Tibial nerve (tissue), 4 donors: Measurements from ENCODE around the gene PPOX. TPM values are rescaled to one million over a fixed set of nuclear protein-coding genes. Genes with fewer than 3 reads are reported as not detected.

Source experiments
- DNase-seq, 2 donors: peaks; one replicate each; pipeline ENCODE4 v3.0.0-alpha.2; 2019; ENCODE audit warnings: low spot score in 2 of 2
- H3K27ac ChIP-seq, 4 donors: fragments of 200-600 bp; sonication (generic) in 3 of 4; one replicate each; pipeline ENCODE4 v1.5.1; 2017 to 2019; ENCODE audit warnings: mild to moderate bottlenecking in 1 of 4
- H3K27me3 ChIP-seq, 2 donors: fragments of 200-600 bp; sonication (generic) in 1 of 2; one replicate each; pipeline versions ENCODE4 v1.5.1 to v1.6.0; 2017 to 2019
- H3K36me3 ChIP-seq, 3 donors: fragments of 200-600 bp; sonication (generic); one replicate each; pipeline ENCODE4 v1.5.1; 2018 to 2019
- H3K4me1 ChIP-seq, 4 donors: fragments of 200-600 bp; sonication (generic) in 3 of 4; one replicate each; pipeline ENCODE4 v1.5.1; 2017 to 2019
- H3K4me3 ChIP-seq, 4 donors: fragments of 200-600 bp; sonication (generic) in 3 of 4; one replicate each; pipeline ENCODE4 v1.5.1; 2017 to 2019; ENCODE audit warnings: mild to moderate bottlenecking in 1 of 4, moderate library complexity in 1 of 4
- H3K9me3 ChIP-seq, 4 donors: fragments of 200-600 bp; sonication (generic) in 3 of 4; one replicate each; pipeline ENCODE4 v1.5.1; 2017 to 2019
- CTCF ChIP-seq, 5 experiments: fragments of 200-600 bp in 3 of 5; fragments of 450-650 bp in 2 of 5; sonication (generic) in 3 of 5; IDR thresholded peaks; one replicate each; pipeline ENCODE4 v1.5.1; 2016 to 2019; ENCODE audit warnings: antibody characterized with exemption in 5 of 5, mild to moderate bottlenecking in 3 of 5, moderate library complexity in 2 of 5
- EP300 ChIP-seq, 2 donors: sonication (generic); formaldehyde crosslinking; IDR thresholded peaks; one replicate each; pipeline ENCODE4 v1.6.1; 2017; ENCODE audit warnings: antibody characterized with exemption in 2 of 2, mild to moderate bottlenecking in 1 of 2
- POLR2A ChIP-seq, 2 donors: fragments of 450-650 bp; IDR thresholded peaks; one replicate each; pipeline ENCODE4 v1.6.1; 2017; ENCODE audit warnings: antibody characterized with exemption in 2 of 2, mild to moderate bottlenecking in 2 of 2, moderate library complexity in 2 of 2
- WGBS, 2 donors: methylation state at CpG; one replicate each; pipeline ENCODE4 v1.1.5; 2018; 5-methylcytosine and 5-hydroxymethylcytosine counted together
- total RNA-seq, 4 donors: library from RNA; depleted of rRNA; stranded (reverse); fragments of >200 nt; gene quantifications; one replicate each; pipeline ENCODE4 v1.1.0, GENCODE V29; 2016

The PPOX gene
- total RNA-seq, 4 donors from 2014 or later: 25.6 to 39.3 (median 26.5) TPM

GRCh38 chr1:161191971-161192370 lies 25.7 kb downstream of the PPOX start:
- no peaks in the 10 kb centered on the region for H3K9me3 ChIP-seq
- H3K4me3 ChIP-seq: no peak overlapping the region
- H3K27ac ChIP-seq: no peak overlapping the region
- no peak for DNase-seq
- H3K4me1 ChIP-seq: peaks cover 4 to 55% (median 35%) of the 10 kb centered on the region in 4 donors
- WGBS, 2 donors: 74 to 80% methylated on average over 8 of the region's 8 CpGs
- H3K36me3 ChIP-seq: peaks cover 0 to 17% (median 0%) of the 10 kb centered on the region in 3 donors
- H3K27me3 ChIP-seq: no peaks in the 10 kb centered on the region
- TF ChIP-seq CTCF (IDR thresholded peaks at IDR 0.05) (no peak), EP300 (IDR thresholded peaks at IDR 0.05) (no peak), POLR2A (IDR thresholded peaks at IDR 0.05) (no peak)

GRCh38 chr1:161192476-161193465 lies 26.5 kb downstream of the PPOX start:
- TF ChIP-seq EP300 (IDR thresholded peaks at IDR 0.05) (peak in 1 of 2 donors; percentile 33), POLR2A (IDR thresholded peaks at IDR 0.05) (no peak), CTCF (IDR thresholded peaks at IDR 0.05) (peak; percentile 78 to 90 (median 84))
- Histone ChIP-seq H3K9me3 (no peaks in the 10 kb centered on the region), H3K36me3 (peaks cover 0 to 17% (median 0%) of the 10 kb centered on the region in 3 donors), H3K4me1 (peaks cover 5 to 63% (median 36%) of the 10 kb centered on the region in 4 donors), H3K4me3 (no peak overlapping the region), H3K27ac (peak overlapping the region in 3 of 4 donors; percentile 62 to 98 (median 97)), H3K27me3 (no peaks in the 10 kb centered on the region)
- 45 to 48% methylated on average over 13 to 14 of the region's 15 CpGs for WGBS, 2 donors
- peak in 1 of 2 donors; percentile 71 for DNase-seq

GRCh38 chr1:161193561-161194235 lies 27.5 kb downstream of the PPOX start:
- Histone ChIP-seq H3K27ac (peak overlapping the region in 3 of 4 donors; percentile 62 to 98 (median 97)), H3K9me3 (no peaks in the 10 kb centered on the region), H3K36me3 (peaks cover 0 to 17% (median 0%) of the 10 kb centered on the region in 3 donors), H3K4me3 (peak overlapping the region in 1 of 4 donors; percentile 13), H3K27me3 (no peaks in the 10 kb centered on the region), H3K4me1 (peaks cover 7 to 72% (median 45%) of the 10 kb centered on the region in 4 donors)
- 46 to 60% methylated on average over 12 to 16 of the region's 21 CpGs for WGBS, 2 donors
- TF ChIP-seq EP300 (IDR thresholded peaks at IDR 0.05) (peak in 1 of 2 donors; percentile 43), CTCF (IDR thresholded peaks at IDR 0.05) (peak; percentile 19 to 58 (median 42)), POLR2A (IDR thresholded peaks at IDR 0.05) (no peak)
- no peak for DNase-seq

GRCh38 chr1:161195171-161195570 lies 28.9 kb downstream of the PPOX start:
- H3K36me3 ChIP-seq: peaks cover 0 to 17% (median 0%) of the 10 kb centered on the region in 3 donors
- no peak for DNase-seq
- peak overlapping the region in 1 of 4 donors; percentile 50 for H3K4me3 ChIP-seq
- H3K9me3 ChIP-seq: no peaks in the 10 kb centered on the region
- TF ChIP-seq CTCF (IDR thresholded peaks at IDR 0.05) (no peak), POLR2A (IDR thresholded peaks at IDR 0.05) (no peak), EP300 (IDR thresholded peaks at IDR 0.05) (peak in 1 of 2 donors; percentile 33)
- WGBS, 2 donors: 72 to 77% methylated on average over 4 of the region's 4 CpGs
- peaks cover 7 to 87% (median 59%) of the 10 kb centered on the region in 4 donors for H3K4me1 ChIP-seq
- H3K27ac ChIP-seq: peak overlapping the region in 3 of 4 donors; percentile 38 to 98 (median 97)
- no peaks in the 10 kb centered on the region for H3K27me3 ChIP-seq
